Neural cell (in vitro differentiated cells): ENCODE measurements around the gene FGD3. TPM values are rescaled to one million over a fixed set of nuclear protein-coding genes. Genes with fewer than 3 reads are reported as not detected.

Experiments
- H2AFZ ChIP-seq: fragments of 200-600, 300-800 bp; sonication (generic), shearing (Covaris generic); 2 replicates; pipeline ENCODE4 v1.6.0; 2014; ENCODE audit warnings: low read depth, mild to moderate bottlenecking, antibody characterized with exemption, low read length, moderate library complexity
- H3F3A ChIP-seq: fragments of 200-600 bp; shearing (Covaris generic); 2 replicates; pipeline ENCODE4 v1.6.1; 2016; ENCODE audit warnings: mild to moderate bottlenecking, moderate library complexity, mixed read lengths, antibody characterized with exemption, low read length; ENCODE audit not compliant: insufficient read depth, poor library complexity, severe bottlenecking
- H3K27ac ChIP-seq: fragments of 200-600, 300-800 bp; sonication (generic), shearing (Covaris generic); 2 replicates; pipeline ENCODE4 v1.5.1; 2014; ENCODE audit warnings: mild to moderate bottlenecking, low read length, moderate library complexity
- H3K27me3 ChIP-seq: fragments of 300-800, 200-600 bp; sonication (generic), shearing (Covaris generic); 2 replicates; pipeline ENCODE4 v1.6.0; 2014; ENCODE audit warnings: mild to moderate bottlenecking, low read depth, low read length, moderate library complexity; ENCODE audit not compliant: insufficient read depth
- H3K36me3 ChIP-seq: fragments of 300-800, 200-600 bp; sonication (generic), shearing (Covaris generic); 2 replicates; pipeline ENCODE4 v1.5.1; 2014; ENCODE audit warnings: mild to moderate bottlenecking, antibody characterized with exemption, low read length, moderate library complexity; ENCODE audit not compliant: insufficient read depth
- H3K4me2 ChIP-seq: fragments of 300-800, 200-600 bp; sonication (generic), shearing (Covaris generic); 2 replicates; pipeline ENCODE4 v1.6.0; 2014; ENCODE audit warnings: mild to moderate bottlenecking, low read length
- H3K4me3 ChIP-seq: fragments of 300-800, 200-600 bp; sonication (generic), shearing (Covaris generic); 2 replicates; pipeline ENCODE4 v1.5.1; 2014; ENCODE audit warnings: mild to moderate bottlenecking, low read length, moderate library complexity
- H3K79me2 ChIP-seq: fragments of 200-600 bp; shearing (Covaris generic); replicated peaks from 2 replicates; pipeline ENCODE4 v1.6.0; 2014; ENCODE audit warnings: mild to moderate bottlenecking, low read length, moderate library complexity; ENCODE audit not compliant: insufficient read depth
- H3K9ac ChIP-seq: fragments of 300-800, 200-600 bp; sonication (generic), shearing (Covaris generic); 2 replicates; pipeline ENCODE4 v1.6.1; 2016; ENCODE audit warnings: mild to moderate bottlenecking, low read length, mixed read lengths
- H3K9me2 ChIP-seq: fragments of 200-600 bp; shearing (Covaris generic); 2 replicates; pipeline ENCODE4 v1.6.1; 2016; ENCODE audit warnings: mild to moderate bottlenecking, low read length, mixed read lengths; ENCODE audit not compliant: insufficient read depth
- H3K9me3 ChIP-seq: fragments of 200-600, 300-800 bp; sonication (generic), shearing (Covaris generic); 2 replicates; pipeline ENCODE4 v1.6.1; 2016; ENCODE audit warnings: mild to moderate bottlenecking, mixed run types, low read length, moderate library complexity, mixed read lengths
- H4K20me1 ChIP-seq: fragments of 200-600 bp; shearing (Covaris generic); 2 replicates; pipeline ENCODE4 v1.6.1; 2016; ENCODE audit warnings: mild to moderate bottlenecking, mixed run types; ENCODE audit not compliant: insufficient read depth
- CTCF ChIP-seq: fragments of 450-650 bp; IDR thresholded peaks from 2 replicates; pipeline ENCODE4 v1.5.1; 2014; ENCODE audit warnings: antibody characterized with exemption, mild to moderate bottlenecking, moderate library complexity; ENCODE audit not compliant: poor library complexity, severe bottlenecking
- EP300 ChIP-seq: fragments of 450-650 bp; conservative IDR thresholded peaks from 2 replicates; pipeline ENCODE4 v1.6.1; 2014; ENCODE audit warnings: antibody characterized with exemption, mild to moderate bottlenecking, moderate library complexity; ENCODE audit not compliant: poor library complexity, severe bottlenecking
- EZH2 ChIP-seq: fragments of 200-600, 300-800 bp; shearing (Covaris generic), sonication (generic); IDR thresholded peaks from 2 replicates; pipeline ENCODE4 v1.6.1; 2014; ENCODE audit warnings: antibody characterized with exemption, low read length, borderline replicate concordance, mild to moderate bottlenecking; ENCODE audit not compliant: insufficient read depth, poor library complexity, severe bottlenecking
- MXI1 ChIP-seq: fragments of 450-650 bp; conservative IDR thresholded peaks from 2 replicates; pipeline ENCODE4 v1.6.1; 2014; ENCODE audit warnings: antibody characterized with exemption, mild to moderate bottlenecking; ENCODE audit not compliant: poor library complexity, severe bottlenecking
- POLR2AphosphoS5 ChIP-seq: IDR thresholded peaks from 2 replicates; pipeline ENCODE4 v1.6.1; 2012
- RAD21 ChIP-seq: fragments of 450-650 bp; conservative IDR thresholded peaks from 2 replicates; pipeline ENCODE4 v1.6.1; 2014; ENCODE audit warnings: antibody characterized with exemption, mild to moderate bottlenecking, moderate library complexity
- SMC3 ChIP-seq: fragments of 450-650 bp; conservative IDR thresholded peaks from 2 replicates; pipeline ENCODE4 v1.6.1; 2014; ENCODE audit warnings: antibody characterized with exemption, mild to moderate bottlenecking, moderate library complexity; ENCODE audit not compliant: poor library complexity
- TAF1 ChIP-seq: IDR thresholded peaks from 2 replicates; pipeline ENCODE4 v1.6.1; 2012; ENCODE audit warnings: low read depth
- polyA plus RNA-seq: library from polyadenylated mRNA; depleted of rRNA; stranded (reverse); fragments of >200 nt; gene quantifications from 2 replicates; pipeline ENCODE4 v1.2.3, GENCODE V29; 2014
- TF ChIP-seq, protein P1 (sequence below): IDR thresholded peaks from 2 replicates; pipeline ENCODE4 v1.6.1; 2012; ENCODE audit warnings: borderline replicate concordance

FGD3 gene
- polyA plus RNA-seq, 1 donor from 2014 or later = 8.3 TPM

DNA sequence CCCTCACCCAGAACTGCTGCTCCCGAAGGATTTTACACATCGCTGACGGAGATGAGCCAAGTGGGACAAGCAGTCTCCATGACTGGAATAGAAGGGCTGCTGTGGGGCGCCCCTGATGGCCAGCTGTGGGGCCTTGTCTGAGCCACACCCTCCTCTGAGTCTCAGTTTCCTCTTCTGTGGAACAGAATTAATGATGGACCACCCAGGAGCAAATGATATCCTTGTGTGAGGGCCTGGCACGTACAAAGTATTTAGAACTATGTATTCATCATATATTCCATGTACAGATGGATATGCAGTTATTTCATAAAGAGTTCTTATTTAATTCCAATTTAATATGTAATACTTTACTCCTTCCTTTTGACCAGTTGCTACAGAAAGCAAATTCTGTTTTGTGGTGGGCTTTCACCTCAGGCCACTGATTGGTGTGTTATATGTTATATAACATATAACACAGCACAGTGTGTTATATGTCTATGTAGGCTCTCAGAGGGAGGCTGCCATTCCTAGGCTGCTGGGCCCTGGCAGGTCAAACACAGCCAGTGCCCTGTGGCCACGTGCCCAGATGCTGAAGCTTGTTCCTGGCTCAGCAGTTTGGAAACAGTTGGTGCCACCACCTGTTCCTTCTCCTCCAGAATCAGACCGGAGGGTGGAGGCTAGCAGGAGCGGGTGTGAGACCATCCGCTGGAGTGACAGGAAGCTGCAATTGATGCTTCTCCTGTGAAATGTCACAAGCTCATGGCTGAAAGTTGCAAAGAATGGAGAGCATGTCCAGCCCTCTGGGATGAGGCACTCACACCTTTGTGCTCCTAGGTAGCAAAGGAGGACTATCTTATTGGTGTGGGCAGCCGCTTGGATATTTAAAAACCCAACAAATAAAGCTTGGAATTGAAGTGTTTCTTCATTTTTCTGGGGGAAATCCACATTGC lies 4.4 kb upstream of the FGD3 start:
- Histone ChIP-seq H3K9ac (no peak overlapping the region), H3K79me2 (no peaks in the 10 kb centered on the region), H3K27me3 (no peaks in the 10 kb centered on the region), H3K9me3 (no peaks in the 10 kb centered on the region), H3K4me2 (no peak overlapping the region), H3K4me3 (no peak overlapping the region), H3K9me2 (no peaks in the 10 kb centered on the region), H3F3A (no peaks in the 10 kb centered on the region), H3K27ac (no peak overlapping the region), H2AFZ (no peak overlapping the region), H4K20me1 (no peaks in the 10 kb centered on the region), H3K36me3 (no peaks in the 10 kb centered on the region)
- TF ChIP-seq EP300 = no peak
- TF ChIP-seq MXI1 = no peak
- TF ChIP-seq SMC3 = no peak
- no peak for TF ChIP-seq TAF1
- TF ChIP-seq RAD21 = no peak
- TF ChIP-seq, protein P1, sequence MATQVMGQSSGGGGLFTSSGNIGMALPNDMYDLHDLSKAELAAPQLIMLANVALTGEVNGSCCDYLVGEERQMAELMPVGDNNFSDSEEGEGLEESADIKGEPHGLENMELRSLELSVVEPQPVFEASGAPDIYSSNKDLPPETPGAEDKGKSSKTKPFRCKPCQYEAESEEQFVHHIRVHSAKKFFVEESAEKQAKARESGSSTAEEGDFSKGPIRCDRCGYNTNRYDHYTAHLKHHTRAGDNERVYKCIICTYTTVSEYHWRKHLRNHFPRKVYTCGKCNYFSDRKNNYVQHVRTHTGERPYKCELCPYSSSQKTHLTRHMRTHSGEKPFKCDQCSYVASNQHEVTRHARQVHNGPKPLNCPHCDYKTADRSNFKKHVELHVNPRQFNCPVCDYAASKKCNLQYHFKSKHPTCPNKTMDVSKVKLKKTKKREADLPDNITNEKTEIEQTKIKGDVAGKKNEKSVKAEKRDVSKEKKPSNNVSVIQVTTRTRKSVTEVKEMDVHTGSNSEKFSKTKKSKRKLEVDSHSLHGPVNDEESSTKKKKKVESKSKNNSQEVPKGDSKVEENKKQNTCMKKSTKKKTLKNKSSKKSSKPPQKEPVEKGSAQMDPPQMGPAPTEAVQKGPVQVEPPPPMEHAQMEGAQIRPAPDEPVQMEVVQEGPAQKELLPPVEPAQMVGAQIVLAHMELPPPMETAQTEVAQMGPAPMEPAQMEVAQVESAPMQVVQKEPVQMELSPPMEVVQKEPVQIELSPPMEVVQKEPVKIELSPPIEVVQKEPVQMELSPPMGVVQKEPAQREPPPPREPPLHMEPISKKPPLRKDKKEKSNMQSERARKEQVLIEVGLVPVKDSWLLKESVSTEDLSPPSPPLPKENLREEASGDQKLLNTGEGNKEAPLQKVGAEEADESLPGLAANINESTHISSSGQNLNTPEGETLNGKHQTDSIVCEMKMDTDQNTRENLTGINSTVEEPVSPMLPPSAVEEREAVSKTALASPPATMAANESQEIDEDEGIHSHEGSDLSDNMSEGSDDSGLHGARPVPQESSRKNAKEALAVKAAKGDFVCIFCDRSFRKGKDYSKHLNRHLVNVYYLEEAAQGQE = no peak
- TF ChIP-seq EZH2 = no peak
- no peak for TF ChIP-seq CTCF
- no peak for TF ChIP-seq POLR2AphosphoS5

- Histone ChIP-seq H3K79me2 (peaks cover 8% of the 10 kb centered on the region), H3K9me2 (no peaks in the 10 kb centered on the region), H3K27ac (no peak overlapping the region)
Measured at GRCh38 chr9:92944921-92945320, 2.4 kb upstream of the FGD3 start.

More at GRCh38 chr9:92944921-92945320, 2.4 kb upstream of the FGD3 start:
- TF ChIP-seq, protein P1 = no peak
- no peak for TF ChIP-seq SMC3
- no peak for TF ChIP-seq POLR2AphosphoS5
- no peak for TF ChIP-seq EZH2
- no peak for TF ChIP-seq RAD21
- TF ChIP-seq EP300 = no peak
- no peak for TF ChIP-seq MXI1
- no peak for TF ChIP-seq CTCF
- TF ChIP-seq TAF1 = no peak
- Histone ChIP-seq H3K36me3 (no peaks in the 10 kb centered on the region), H3F3A (no peaks in the 10 kb centered on the region), H3K27me3 (no peaks in the 10 kb centered on the region), H3K4me2 (no peak overlapping the region), H3K9ac (no peak overlapping the region), H3K4me3 (no peak overlapping the region), H4K20me1 (no peaks in the 10 kb centered on the region), H3K9me3 (no peaks in the 10 kb centered on the region), H2AFZ (no peak overlapping the region)
